Effector memory CD4-positive, alpha-beta T cell (primary cell): ENCODE results near the gene SIGLEC15.

Experiments used
- DNase-seq, 3 donors: peaks; one replicate each; pipeline ENCODE4 v3.0.0-alpha.2; 2020
- H3K27ac ChIP-seq: 2 replicates; pipeline ENCODE4 v1.7.0; 2013; ENCODE audit warnings: mild to moderate bottlenecking, low read length, moderate library complexity; ENCODE audit not compliant: insufficient read depth, poor library complexity, severe bottlenecking
- H3K27me3 ChIP-seq: replicated peaks from 2 replicates; pipeline ENCODE4 v1.7.0; 2013; ENCODE audit warnings: mild to moderate bottlenecking, low read length; ENCODE audit not compliant: insufficient read depth, control insufficient read depth, poor library complexity, severe bottlenecking
- H3K36me3 ChIP-seq: 2 replicates; pipeline ENCODE4 v1.7.0; 2013; ENCODE audit warnings: mild to moderate bottlenecking, low read length, moderate library complexity; ENCODE audit not compliant: control insufficient read depth, insufficient read depth
- H3K4me1 ChIP-seq: 2 replicates; pipeline ENCODE4 v1.7.0; 2013; ENCODE audit warnings: low read length, mild to moderate bottlenecking; ENCODE audit not compliant: control insufficient read depth, insufficient read depth, poor library complexity, severe bottlenecking
- H3K4me3 ChIP-seq: 2 replicates; pipeline ENCODE4 v1.7.0; 2013; ENCODE audit warnings: low read length, low read depth, mild to moderate bottlenecking; ENCODE audit not compliant: insufficient read depth, poor library complexity, severe bottlenecking
- H3K9me3 ChIP-seq: 2 replicates; pipeline ENCODE4 v1.7.0; 2013; ENCODE audit warnings: mild to moderate bottlenecking, low read length, moderate library complexity; ENCODE audit not compliant: control insufficient read depth
- total RNA-seq, 3 donors: gene quantifications; one replicate each; lab custom pipeline; 2026; lab: John Stamatoyannopoulos, UW

SIGLEC15 gene, protein sequence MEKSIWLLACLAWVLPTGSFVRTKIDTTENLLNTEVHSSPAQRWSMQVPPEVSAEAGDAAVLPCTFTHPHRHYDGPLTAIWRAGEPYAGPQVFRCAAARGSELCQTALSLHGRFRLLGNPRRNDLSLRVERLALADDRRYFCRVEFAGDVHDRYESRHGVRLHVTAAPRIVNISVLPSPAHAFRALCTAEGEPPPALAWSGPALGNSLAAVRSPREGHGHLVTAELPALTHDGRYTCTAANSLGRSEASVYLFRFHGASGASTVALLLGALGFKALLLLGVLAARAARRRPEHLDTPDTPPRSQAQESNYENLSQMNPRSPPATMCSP
- total RNA-seq = 0 to 0.19 (median 0.17) reads per million in 3 donors

DNA sequence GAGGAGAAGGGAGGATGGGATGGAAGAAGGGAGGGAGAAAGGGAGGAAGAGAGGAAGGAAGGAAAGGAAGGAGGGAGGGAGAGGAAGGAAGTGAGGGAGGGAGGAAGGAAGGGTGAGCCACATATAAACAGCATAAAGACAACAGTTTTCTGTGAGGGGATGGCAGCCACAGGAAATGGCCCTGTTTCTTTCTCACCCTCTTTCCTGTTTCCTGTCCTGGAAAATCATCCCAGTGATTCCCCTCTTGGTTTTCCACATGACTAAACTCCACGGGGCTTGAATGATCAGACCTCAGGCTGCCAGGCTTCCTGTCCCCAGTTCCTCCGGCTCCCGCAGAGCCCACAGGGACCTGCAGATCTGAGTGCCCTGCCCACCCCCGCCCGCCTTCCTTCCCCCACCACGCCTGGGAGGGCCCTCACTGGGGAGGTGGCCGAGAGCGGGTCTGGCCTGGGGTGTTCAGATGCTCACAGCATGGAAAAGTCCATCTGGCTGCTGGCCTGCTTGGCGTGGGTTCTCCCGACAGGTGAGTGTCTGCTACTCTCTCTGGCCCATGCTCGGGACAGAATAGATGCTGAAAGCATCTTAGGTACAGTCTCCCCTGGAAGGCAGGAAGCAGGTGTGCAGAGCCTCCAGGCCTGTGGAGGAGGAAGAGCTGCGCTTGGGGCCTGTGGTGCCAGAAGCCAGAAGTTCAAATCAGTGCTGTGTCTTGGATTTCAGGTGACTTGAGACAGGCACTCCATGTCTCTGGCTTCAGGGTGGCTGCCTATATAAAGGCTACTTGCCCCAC is at the start of gene SIGLEC15:
TSS of gene SIGLEC15 (plus strand) at position 418 of the 787 bp plus-strand sequence. CDS start at position 472, 54 bp downstream.
- Histone ChIP-seq H3K27me3 (no peaks in the 10 kb centered on the region), H3K4me1 (no peaks in the 10 kb centered on the region), H3K36me3 (no peaks in the 10 kb centered on the region), H3K9me3 (no peaks in the 10 kb centered on the region), H3K4me3 (no peak within 1 kb of the TSS), H3K27ac (no peak within 1 kb of the TSS)
- DNase-seq = no peak

DNA sequence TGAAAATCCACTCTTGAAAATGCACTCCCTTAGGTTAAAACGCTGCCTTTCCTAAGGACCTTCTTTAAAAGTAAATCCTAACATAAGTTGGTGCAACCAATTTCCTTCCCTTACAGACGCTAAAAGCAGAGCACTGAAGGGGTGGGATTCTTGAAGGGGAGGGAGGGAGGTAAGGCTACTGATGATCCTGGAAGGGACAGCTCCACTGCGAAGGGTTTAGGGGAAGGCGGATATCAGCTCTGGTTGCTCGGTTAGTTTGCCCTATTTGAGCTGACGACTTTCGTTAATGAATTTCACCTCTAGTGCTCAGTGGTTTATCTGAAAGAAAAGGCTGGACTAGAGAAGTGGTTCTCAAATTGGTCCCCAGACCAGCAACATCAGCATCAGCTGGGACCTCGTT is 49.7 kb upstream of the SIGLEC15 start:
- Histone ChIP-seq H3K27ac (no peak overlapping the region), H3K4me3 (peak overlapping the region; percentile 58), H3K36me3 (no peaks in the 10 kb centered on the region), H3K27me3 (no peaks in the 10 kb centered on the region), H3K9me3 (no peaks in the 10 kb centered on the region), H3K4me1 (peaks cover 15% of the 10 kb centered on the region)
- no peak for DNase-seq

DNA sequence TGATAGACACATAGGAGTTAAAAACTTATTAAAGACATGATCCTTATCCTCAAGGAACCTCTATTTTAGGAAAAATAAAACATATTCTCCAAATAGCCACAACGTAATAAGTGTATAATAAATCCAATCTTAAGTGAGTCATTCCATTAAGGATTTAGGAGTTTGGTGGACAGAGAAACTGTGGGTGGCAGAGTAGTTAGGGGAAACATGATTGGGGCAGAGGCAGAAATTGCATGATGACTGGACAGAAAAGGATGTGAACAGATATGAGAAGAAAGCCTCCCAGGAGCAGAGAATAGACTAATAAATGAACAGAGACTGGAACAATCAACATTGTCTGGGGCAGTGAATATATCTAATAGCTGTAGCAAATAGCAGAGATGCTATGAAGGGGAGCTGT is 48.1 kb upstream of the SIGLEC15 start:
- Histone ChIP-seq H3K27me3 (no peaks in the 10 kb centered on the region), H3K36me3 (no peaks in the 10 kb centered on the region), H3K4me1 (peaks cover 15% of the 10 kb centered on the region), H3K9me3 (no peaks in the 10 kb centered on the region), H3K4me3 (no peak overlapping the region), H3K27ac (no peak overlapping the region)
- no peak for DNase-seq

DNA sequence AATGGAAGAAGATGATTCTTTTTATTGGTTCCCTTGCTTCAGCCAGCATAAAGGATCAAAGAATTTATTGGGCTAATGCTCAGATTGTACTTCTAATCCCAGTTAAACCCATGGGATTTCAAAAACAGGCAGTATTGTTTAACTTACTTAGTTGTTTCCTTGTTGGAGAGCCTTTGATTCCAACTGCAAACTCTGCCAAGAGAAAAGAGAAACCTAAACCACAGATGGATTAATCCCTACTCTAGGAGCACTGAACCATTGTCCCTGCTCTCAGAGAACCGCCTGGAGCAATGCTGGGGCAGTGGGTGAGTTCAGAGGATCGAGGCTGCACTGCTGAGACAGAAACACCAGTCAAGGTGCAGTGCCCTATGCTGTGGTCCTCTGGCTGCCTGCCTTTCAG is 44.9 kb upstream of the SIGLEC15 start:
- H3K27me3 ChIP-seq = no peaks in the 10 kb centered on the region
- DNase-seq = no peak
- H3K36me3 ChIP-seq = no peaks in the 10 kb centered on the region
- H3K9me3 ChIP-seq = no peaks in the 10 kb centered on the region
- H3K27ac ChIP-seq = no peak overlapping the region
- H3K4me1 ChIP-seq = no peaks in the 10 kb centered on the region
- H3K4me3 ChIP-seq = no peak overlapping the region

DNA sequence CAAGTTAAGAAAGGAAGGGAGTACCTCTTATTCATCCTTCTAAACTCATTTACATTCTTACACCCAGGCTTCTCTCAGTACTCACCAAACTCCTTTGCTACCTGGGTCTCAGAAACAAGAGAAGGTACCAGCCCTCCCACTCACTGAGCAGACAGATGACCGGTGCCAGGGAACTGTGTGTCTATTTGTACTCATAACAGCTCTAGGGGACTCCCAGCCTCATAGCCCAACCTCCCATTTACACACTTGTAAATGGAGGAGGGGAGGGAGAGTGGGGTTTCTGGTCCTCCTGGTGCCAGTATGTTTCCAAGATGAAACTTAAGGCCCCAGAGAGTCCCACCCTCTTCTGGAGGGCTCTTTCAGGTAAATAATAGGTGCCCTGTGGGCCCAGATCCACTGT is 42.8 kb upstream of the SIGLEC15 start:
- H3K4me3 ChIP-seq = no peak overlapping the region
- H3K9me3 ChIP-seq = no peaks in the 10 kb centered on the region
- H3K4me1 ChIP-seq = no peaks in the 10 kb centered on the region
- H3K27me3 ChIP-seq = no peaks in the 10 kb centered on the region
- H3K27ac ChIP-seq = no peak overlapping the region
- H3K36me3 ChIP-seq = no peaks in the 10 kb centered on the region
- DNase-seq = no peak

DNA sequence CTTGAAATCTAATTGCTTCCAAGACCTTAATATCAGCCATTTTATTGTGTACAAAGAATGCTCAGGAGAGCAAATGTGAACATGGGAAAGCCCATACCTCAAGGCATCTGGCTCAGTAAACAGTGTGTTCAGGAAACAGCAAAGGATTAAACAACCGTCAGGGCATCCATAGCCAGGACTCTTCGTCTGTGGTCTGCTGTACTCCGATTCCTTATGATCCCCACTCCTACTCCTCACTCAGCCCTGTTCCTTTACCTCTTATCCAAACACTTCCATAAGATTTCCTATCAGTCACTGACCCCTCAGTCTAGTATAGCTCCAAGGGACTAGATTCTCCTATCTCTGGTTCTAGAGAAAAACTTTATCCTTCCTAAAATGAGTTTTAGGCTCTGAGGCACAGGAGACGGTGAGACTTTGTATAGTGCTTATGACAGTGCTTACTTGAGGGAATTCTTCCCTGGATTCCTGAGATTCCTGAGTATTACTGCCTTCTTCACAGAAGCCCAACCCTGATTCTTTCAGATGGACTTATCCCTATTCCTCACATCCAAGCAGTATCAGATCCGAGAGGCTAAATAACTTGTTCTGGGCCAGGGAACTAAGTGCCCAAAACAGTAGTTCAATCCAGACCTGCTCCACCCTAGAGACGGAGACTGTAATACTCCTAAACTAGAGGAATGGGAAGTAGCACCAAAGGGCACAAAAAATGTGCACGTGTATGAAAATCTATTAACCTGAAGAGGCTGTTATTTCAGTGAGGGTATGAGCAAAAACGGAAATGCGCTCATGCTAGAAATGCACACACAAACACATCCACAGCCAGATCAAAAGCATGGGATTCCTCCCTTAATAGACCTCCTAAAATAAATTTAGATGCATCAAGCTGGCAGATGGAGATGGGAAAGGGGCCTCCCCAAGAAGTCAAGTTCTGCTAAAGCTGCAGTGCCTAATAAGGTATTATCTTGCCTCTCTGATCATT is 42.1 kb upstream of the SIGLEC15 start:
- H3K9me3 ChIP-seq = no peaks in the 10 kb centered on the region
- H3K27ac ChIP-seq = no peak overlapping the region
- DNase-seq = no peak

DNA sequence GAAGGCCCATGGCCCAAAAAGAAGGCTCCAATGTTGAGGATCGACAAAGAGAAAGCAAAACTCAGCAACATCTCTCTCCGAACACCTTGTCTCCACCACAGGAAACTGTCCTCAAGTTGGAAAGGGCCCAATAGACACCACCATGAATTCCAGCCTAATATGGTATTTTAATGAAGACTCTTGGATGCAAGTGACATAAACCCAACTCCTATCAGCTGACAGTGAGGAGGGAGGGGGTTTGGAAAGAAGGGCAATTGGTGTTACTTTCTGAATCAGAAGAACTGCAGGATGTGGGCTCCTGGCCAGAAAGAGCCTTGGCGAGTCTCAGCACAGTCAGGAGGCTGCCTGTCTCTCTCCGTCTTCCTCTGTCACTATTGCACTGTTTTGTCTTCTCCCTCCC is 40.3 kb upstream of the SIGLEC15 start:
- no peak for DNase-seq
- Histone ChIP-seq H3K36me3 (no peaks in the 10 kb centered on the region), H3K4me3 (no peak overlapping the region), H3K27ac (no peak overlapping the region), H3K9me3 (no peaks in the 10 kb centered on the region), H3K4me1 (no peaks in the 10 kb centered on the region), H3K27me3 (no peaks in the 10 kb centered on the region)

More for the DNA sequence above, 42.1 kb upstream of the SIGLEC15 start:
- Histone ChIP-seq H3K36me3 (no peaks in the 10 kb centered on the region), H3K27me3 (no peaks in the 10 kb centered on the region), H3K4me3 (no peak overlapping the region), H3K4me1 (no peaks in the 10 kb centered on the region)

DNA sequence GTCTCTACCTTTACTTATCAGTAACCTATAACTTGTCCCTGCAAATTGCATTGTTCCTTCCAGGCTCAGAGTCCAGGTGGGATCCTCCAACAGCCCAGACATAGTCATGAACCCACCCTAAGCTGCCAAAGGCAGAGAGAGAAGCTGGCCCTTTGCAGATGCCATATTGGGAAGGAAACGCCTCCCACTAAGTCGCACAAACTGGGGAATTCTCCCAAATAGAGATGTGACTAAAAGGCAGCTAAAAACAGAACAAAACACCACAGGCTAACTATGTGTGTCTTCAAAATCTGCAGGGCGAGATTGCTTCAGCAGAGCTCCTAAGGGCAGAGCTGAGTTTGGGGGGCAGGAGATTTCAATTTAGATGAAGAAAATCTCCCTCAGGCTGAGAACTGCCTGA is 38.5 kb upstream of the SIGLEC15 start:
- DNase-seq = no peak
- H3K27me3 ChIP-seq = no peaks in the 10 kb centered on the region
- H3K36me3 ChIP-seq = no peaks in the 10 kb centered on the region
- H3K4me3 ChIP-seq = no peak overlapping the region
- no peak overlapping the region for H3K27ac ChIP-seq
- no peaks in the 10 kb centered on the region for H3K9me3 ChIP-seq
- no peaks in the 10 kb centered on the region for H3K4me1 ChIP-seq

DNA sequence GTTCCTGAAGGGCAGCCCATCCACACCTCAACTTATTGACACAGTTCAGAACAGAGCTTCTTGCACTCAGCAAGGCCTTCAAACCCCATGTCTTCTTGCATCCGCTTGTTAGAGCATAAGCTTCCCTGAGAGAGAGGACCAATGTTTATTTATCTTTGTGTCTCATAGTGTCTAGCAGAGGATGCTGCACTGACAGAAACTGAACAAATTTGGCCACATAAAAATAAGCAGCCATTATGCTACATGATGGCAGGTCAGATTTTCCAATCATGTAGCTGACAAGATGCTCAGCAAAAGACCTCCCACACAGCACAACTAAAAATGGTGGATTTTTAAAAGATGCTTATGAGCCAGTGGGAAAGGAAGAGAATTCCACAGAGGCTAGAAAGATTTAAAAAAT is 38.1 kb upstream of the SIGLEC15 start:
- no peaks in the 10 kb centered on the region for H3K27me3 ChIP-seq
- no peak for DNase-seq
- H3K4me1 ChIP-seq = no peaks in the 10 kb centered on the region
- H3K9me3 ChIP-seq = no peaks in the 10 kb centered on the region
- no peaks in the 10 kb centered on the region for H3K36me3 ChIP-seq
- H3K4me3 ChIP-seq = no peak overlapping the region
- H3K27ac ChIP-seq = no peak overlapping the region
